Thyroid gland (tissue), 4 donors: Measurements from ENCODE around the gene TCF7L1.

Experiments used
- POLR2A ChIP-seq, 2 donors: fragments of 450-650 bp; IDR thresholded peaks; one replicate each; pipeline ENCODE4 v1.6.1; 2017; ENCODE audit warnings: antibody characterized with exemption in 2 of 2, mild to moderate bottlenecking in 2 of 2, moderate library complexity in 1 of 2
- TF ChIP-seq, protein P1 (sequence below), 6 experiments: fragments of 200-600 bp in 3 of 6; fragments of 450-650 bp in 3 of 6; sonication (generic) in 3 of 6; IDR thresholded peaks; one replicate each; pipeline ENCODE4 v1.5.1; 2016 to 2019; ENCODE audit warnings: antibody characterized with exemption in 6 of 6, mild to moderate bottlenecking in 2 of 6, inconsistent platforms in 1 of 6, moderate library complexity in 1 of 6

DNA sequence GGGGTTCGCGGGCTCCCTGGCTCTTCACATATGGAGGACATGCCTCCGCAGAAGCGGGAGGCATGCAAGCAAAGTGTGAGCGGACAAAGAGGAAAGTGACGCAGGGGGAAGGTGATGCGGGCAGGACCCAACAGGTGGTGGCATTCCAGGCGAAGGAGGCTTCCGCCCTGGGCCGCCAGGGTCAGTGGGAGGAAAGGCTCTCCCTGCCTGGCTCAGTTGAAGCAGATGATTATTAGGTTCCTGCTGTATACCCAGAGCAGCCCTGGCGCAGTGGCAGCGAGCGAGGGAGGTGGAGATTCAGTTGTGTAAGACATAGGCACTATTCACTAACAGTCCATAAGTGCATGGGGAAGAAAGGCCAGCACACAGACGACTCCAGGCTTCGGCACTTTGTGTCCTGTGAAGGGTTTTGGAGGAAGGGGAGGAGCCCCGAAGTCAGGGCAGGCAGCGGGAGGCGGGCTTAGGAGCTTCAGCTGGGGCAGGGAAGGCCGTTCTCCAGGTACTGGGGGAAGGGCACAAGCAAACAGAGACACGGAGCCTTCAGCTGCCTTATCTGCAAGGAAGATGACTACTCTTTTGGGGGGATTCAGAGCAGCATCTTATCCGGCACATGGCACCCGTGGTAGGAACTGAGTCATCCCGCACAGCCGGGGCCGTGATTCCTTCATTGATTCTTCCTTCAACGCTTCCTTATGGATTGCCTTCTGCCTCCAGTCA lies 104.8 kb downstream of the TCF7L1 start:
- TF ChIP-seq, protein P1, sequence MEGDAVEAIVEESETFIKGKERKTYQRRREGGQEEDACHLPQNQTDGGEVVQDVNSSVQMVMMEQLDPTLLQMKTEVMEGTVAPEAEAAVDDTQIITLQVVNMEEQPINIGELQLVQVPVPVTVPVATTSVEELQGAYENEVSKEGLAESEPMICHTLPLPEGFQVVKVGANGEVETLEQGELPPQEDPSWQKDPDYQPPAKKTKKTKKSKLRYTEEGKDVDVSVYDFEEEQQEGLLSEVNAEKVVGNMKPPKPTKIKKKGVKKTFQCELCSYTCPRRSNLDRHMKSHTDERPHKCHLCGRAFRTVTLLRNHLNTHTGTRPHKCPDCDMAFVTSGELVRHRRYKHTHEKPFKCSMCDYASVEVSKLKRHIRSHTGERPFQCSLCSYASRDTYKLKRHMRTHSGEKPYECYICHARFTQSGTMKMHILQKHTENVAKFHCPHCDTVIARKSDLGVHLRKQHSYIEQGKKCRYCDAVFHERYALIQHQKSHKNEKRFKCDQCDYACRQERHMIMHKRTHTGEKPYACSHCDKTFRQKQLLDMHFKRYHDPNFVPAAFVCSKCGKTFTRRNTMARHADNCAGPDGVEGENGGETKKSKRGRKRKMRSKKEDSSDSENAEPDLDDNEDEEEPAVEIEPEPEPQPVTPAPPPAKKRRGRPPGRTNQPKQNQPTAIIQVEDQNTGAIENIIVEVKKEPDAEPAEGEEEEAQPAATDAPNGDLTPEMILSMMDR (IDR thresholded peaks at IDR 0.05) = no peak
- TF ChIP-seq POLR2A (IDR thresholded peaks at IDR 0.05) = no peak
